ENCODE results near the gene TWNK. TPM values are rescaled to one million over a fixed set of nuclear protein-coding genes. Genes with fewer than 3 reads are reported as not detected.
A peak's percentile ranks its signal among the peaks of the same experiment; 100 is the strongest.

TWNK gene
- total RNA-seq, 2 donors from 2014 or later, result 11.2 to 15.1 TPM

DNA sequence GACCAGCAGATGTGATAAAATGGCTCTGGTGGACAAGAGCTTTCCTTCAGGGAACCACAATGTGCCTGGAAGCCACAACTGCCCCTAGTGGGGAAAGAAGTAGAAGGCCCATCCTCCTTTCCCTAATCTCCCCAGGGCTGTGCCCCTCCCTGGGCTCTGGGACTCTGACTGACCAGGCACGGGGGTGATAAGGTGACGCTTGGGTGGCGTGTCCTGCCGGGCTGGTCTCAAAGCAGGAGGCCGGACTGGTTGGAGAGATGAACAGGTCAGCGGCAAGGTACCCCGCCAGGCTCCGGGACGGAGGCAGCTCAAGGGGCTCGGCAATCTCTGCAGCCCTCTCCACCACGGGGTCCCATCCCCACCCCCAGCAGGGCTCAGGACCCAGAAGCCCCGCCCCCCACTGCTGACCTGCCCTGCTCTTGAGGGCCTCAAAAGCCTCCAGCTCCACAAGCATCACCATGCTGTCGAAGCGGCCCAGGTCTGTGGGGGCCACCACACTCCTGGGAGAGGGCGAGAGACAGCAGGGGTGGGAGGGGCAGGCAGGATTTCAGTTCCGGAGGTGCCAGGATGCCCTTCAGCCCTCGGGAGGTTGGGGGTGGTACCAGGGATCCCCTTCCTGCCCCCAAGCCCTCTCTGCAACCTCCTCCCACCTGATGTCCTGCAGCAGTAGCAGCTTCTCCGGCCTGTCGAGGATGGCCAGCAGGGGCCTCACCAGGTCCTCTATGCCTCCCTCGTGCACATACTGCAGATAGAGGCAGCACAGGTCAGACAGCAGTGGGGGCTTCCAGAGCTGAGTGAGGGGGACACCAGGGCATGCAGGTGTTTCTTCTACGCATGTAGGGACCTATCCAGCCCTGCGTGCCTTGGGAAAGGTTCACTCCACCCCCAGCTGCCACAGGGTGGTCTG lies 24.4 kb downstream of the TWNK start:
- Mint-ChIP-seq H3K9me3 (no peaks in the 10 kb centered on the region), H3K4me3 (no peak overlapping the region), H3K4me1 (peaks cover 15% of the 10 kb centered on the region), H3K27ac (no peak overlapping the region), H3K36me3 (ENCODE audit: low read depth) (no peaks in the 10 kb centered on the region), H3K27me3 (ENCODE audit: insufficient read depth) (peaks cover 25% of the 10 kb centered on the region)
- Histone ChIP-seq H3K4me3 (ENCODE audit: low read length) (no peak overlapping the region), H3K36me3 (ENCODE audit: control insufficient read depth, insufficient read depth, low read length) (no peaks in the 10 kb centered on the region), H3K9me3 (ENCODE audit: control insufficient read depth, low read length) (no peaks in the 10 kb centered on the region), H3K27me3 (ENCODE audit: control insufficient read depth, insufficient read depth, low read length, poor library complexity, severe bottlenecking) (peaks cover 17% of the 10 kb centered on the region), H3K9ac (ENCODE audit: extremely low read depth, low read length, poor library complexity, severe bottlenecking) (no peak overlapping the region), H3K27ac (ENCODE audit: low read depth, low read length) (no peak overlapping the region), H3K4me1 (ENCODE audit: control insufficient read depth, insufficient read depth, low read length) (no peaks in the 10 kb centered on the region)
- DNase-seq, result peak; percentile 81
- TF ChIP-seq, protein P1, sequence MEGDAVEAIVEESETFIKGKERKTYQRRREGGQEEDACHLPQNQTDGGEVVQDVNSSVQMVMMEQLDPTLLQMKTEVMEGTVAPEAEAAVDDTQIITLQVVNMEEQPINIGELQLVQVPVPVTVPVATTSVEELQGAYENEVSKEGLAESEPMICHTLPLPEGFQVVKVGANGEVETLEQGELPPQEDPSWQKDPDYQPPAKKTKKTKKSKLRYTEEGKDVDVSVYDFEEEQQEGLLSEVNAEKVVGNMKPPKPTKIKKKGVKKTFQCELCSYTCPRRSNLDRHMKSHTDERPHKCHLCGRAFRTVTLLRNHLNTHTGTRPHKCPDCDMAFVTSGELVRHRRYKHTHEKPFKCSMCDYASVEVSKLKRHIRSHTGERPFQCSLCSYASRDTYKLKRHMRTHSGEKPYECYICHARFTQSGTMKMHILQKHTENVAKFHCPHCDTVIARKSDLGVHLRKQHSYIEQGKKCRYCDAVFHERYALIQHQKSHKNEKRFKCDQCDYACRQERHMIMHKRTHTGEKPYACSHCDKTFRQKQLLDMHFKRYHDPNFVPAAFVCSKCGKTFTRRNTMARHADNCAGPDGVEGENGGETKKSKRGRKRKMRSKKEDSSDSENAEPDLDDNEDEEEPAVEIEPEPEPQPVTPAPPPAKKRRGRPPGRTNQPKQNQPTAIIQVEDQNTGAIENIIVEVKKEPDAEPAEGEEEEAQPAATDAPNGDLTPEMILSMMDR (conservative IDR thresholded peaks at IDR 0.05), result peak; percentile 76
- 77 to 83% methylated on average over 18 to 22 of the region's 22 CpGs for WGBS, 2 experiments (ENCODE audit: insufficient coverage in 1 of 2, insufficient read length in 1 of 2)

DNA sequence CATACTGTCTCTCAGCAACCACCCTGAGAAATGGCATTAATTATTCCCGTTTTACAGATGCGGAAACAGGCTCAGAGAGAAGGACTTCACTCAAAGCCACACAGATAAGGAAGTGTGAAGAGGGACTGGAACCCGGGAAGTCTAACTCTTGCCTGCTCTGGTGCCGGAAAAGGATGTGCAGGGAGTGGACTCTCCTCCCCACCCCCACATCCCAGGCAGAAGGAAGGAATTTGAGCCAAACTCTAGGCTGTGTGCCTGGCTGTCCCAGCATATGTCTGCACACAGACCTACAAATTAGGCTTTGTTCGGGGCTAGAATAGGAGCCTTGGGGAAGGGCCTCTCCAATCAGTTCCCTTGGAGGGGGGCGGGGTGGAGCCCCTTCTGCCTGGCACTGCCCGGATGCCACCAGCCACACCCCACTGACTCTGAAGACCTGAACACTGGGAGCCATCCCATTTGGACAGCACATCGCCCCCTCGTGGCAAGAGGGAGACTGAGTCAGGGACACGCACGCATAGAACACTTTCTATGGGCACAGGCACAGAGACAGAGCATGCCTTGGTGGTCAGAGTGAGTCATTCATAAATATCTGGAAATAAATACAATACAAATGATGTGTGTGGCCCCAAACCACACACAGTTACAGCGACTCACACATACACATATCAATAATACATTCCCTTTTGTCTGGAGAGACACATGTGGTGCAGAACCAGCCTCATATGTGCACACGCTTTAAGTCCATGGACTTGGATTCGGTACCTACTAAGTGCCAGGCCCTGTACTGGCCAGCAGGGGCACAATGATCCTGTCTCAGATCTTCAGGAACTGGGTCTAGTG lies 25.4 kb downstream of the TWNK start:
- Histone ChIP-seq H3K4me1 (ENCODE audit: control insufficient read depth, insufficient read depth, low read length) (no peaks in the 10 kb centered on the region), H3K36me3 (ENCODE audit: control insufficient read depth, insufficient read depth, low read length) (no peaks in the 10 kb centered on the region), H3K27ac (ENCODE audit: low read depth, low read length) (no peak overlapping the region), H3K9ac (ENCODE audit: extremely low read depth, low read length, poor library complexity, severe bottlenecking) (no peak overlapping the region), H3K27me3 (ENCODE audit: control insufficient read depth, insufficient read depth, low read length, poor library complexity, severe bottlenecking) (peaks cover 27% of the 10 kb centered on the region), H3K9me3 (ENCODE audit: control insufficient read depth, low read length) (no peaks in the 10 kb centered on the region), H3K4me3 (ENCODE audit: low read length) (no peak overlapping the region)
- Mint-ChIP-seq H3K4me1 (peaks cover 15% of the 10 kb centered on the region), H3K27ac (no peak overlapping the region), H3K4me3 (no peak overlapping the region), H3K9me3 (no peaks in the 10 kb centered on the region), H3K27me3 (ENCODE audit: insufficient read depth) (peaks cover 35% of the 10 kb centered on the region), H3K36me3 (ENCODE audit: low read depth) (no peaks in the 10 kb centered on the region)
- TF ChIP-seq, protein P1 (conservative IDR thresholded peaks at IDR 0.05), result peak; percentile 99
- WGBS, 2 experiments (ENCODE audit: insufficient coverage in 1 of 2, insufficient read length in 1 of 2), result 53 to 62% methylated on average over 6 to 14 of the region's 14 CpGs
- peak; percentile 94 for DNase-seq

DNA sequence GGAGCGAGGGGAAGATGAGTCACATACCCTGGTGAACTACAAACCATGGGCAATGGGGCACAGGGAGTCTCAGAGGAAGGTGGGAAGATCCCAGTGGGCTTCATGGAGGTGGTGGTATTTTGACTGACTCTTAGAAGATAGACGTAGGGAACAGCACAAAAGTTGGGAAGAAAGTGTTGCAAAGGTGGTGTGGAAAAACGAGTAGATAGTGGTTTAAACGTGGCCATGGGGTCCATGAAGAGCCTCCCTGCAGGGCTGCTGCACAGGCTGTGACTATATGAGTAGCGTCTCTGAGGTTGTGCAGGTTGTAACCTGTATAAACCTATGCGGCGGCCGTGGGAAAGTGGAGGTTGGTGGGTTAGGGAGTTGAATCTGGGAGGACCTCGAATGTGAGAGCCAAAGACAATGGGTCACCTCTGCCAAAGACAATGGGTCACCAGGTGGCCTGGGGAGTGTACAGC lies 26.1 kb downstream of the TWNK start:
- H3K36me3 Mint-ChIP-seq (ENCODE audit: low read depth), result no peaks in the 10 kb centered on the region
- 51 to 74% methylated on average over 5 to 9 of the region's 9 CpGs for WGBS, 2 experiments (ENCODE audit: insufficient coverage in 1 of 2, insufficient read length in 1 of 2)
- peaks cover 42% of the 10 kb centered on the region for H3K27me3 Mint-ChIP-seq (ENCODE audit: insufficient read depth)

More for the DNA sequence above, 26.1 kb downstream of the TWNK start:
- H3K9ac ChIP-seq (ENCODE audit: extremely low read depth, low read length, poor library complexity, severe bottlenecking), result no peak overlapping the region
- TF ChIP-seq, protein P1 (conservative IDR thresholded peaks at IDR 0.05), result peak; percentile 15
- no peaks in the 10 kb centered on the region for H3K36me3 ChIP-seq (ENCODE audit: control insufficient read depth, insufficient read depth, low read length)
- no peaks in the 10 kb centered on the region for H3K4me1 ChIP-seq (ENCODE audit: control insufficient read depth, insufficient read depth, low read length)
- no peak overlapping the region for H3K27ac Mint-ChIP-seq
- H3K9me3 Mint-ChIP-seq, result no peaks in the 10 kb centered on the region
- H3K9me3 ChIP-seq (ENCODE audit: control insufficient read depth, low read length), result no peaks in the 10 kb centered on the region
- no peak overlapping the region for H3K4me3 Mint-ChIP-seq
- H3K27me3 ChIP-seq (ENCODE audit: control insufficient read depth, insufficient read depth, low read length, poor library complexity, severe bottlenecking), result peaks cover 34% of the 10 kb centered on the region
- H3K4me1 Mint-ChIP-seq, result peaks cover 13% of the 10 kb centered on the region
- DNase-seq, result no peak
- no peak overlapping the region for H3K27ac ChIP-seq (ENCODE audit: low read depth, low read length)
- no peak overlapping the region for H3K4me3 ChIP-seq (ENCODE audit: low read length)

Measured in endodermal cell (in vitro differentiated cells).